ENCODE measurements around the gene CDHR5.

GRCh38 chr11:592501-592900 lies 32.3 kb downstream of the CDHR5 start:
- no peak for TF ChIP-seq CTCF (IDR thresholded peaks at IDR 0.05; ENCODE audit: borderline replicate concordance, extremely low read depth, low read length, poor library complexity, severe bottlenecking)
- TF ChIP-seq EZH2 (IDR thresholded peaks at IDR 0.05; ENCODE audit: borderline replicate concordance, low read depth, low read length, severe bottlenecking) = no peak
